Transverse colon (tissue), 3 donors: ENCODE data around the gene CDKN1B.

Experiments used
- POLR2A ChIP-seq: fragments of 450-650 bp; IDR thresholded peaks from one replicate; pipeline ENCODE4 v1.6.1; 2016; ENCODE audit warnings: antibody characterized with exemption, mild to moderate bottlenecking, moderate library complexity
- TF ChIP-seq, protein P1 (sequence below), 5 experiments: fragments of 200-600 bp in 3 of 5; fragments of 450-650 bp in 2 of 5; sonication (generic) in 3 of 5; IDR thresholded peaks; 1 replicate in 2 of 5; 2 replicates in 3 of 5; pipeline ENCODE4 v1.5.1; 2016 to 2017; ENCODE audit warnings: antibody characterized with exemption in 5 of 5, inconsistent platforms in 3 of 5, mild to moderate bottlenecking in 2 of 5, moderate library complexity in 1 of 5

DNA sequence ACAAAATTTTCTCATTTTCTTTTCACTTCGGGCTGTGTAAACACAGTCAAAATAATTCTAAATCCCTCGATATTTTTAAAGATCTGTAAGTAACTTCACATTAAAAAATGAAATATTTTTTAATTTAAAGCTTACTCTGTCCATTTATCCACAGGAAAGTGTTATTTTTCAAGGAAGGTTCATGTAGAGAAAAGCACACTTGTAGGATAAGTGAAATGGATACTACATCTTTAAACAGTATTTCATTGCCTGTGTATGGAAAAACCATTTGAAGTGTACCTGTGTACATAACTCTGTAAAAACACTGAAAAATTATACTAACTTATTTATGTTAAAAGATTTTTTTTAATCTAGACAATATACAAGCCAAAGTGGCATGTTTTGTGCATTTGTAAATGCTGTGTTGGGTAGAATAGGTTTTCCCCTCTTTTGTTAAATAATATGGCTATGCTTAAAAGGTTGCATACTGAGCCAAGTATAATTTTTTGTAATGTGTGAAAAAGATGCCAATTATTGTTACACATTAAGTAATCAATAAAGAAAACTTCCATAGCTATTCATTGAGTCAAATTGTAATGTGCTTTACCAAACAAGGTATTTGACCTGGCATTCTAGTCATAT lies 4.8 kb downstream of the CDKN1B start:
- TF ChIP-seq, protein P1, sequence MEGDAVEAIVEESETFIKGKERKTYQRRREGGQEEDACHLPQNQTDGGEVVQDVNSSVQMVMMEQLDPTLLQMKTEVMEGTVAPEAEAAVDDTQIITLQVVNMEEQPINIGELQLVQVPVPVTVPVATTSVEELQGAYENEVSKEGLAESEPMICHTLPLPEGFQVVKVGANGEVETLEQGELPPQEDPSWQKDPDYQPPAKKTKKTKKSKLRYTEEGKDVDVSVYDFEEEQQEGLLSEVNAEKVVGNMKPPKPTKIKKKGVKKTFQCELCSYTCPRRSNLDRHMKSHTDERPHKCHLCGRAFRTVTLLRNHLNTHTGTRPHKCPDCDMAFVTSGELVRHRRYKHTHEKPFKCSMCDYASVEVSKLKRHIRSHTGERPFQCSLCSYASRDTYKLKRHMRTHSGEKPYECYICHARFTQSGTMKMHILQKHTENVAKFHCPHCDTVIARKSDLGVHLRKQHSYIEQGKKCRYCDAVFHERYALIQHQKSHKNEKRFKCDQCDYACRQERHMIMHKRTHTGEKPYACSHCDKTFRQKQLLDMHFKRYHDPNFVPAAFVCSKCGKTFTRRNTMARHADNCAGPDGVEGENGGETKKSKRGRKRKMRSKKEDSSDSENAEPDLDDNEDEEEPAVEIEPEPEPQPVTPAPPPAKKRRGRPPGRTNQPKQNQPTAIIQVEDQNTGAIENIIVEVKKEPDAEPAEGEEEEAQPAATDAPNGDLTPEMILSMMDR (IDR thresholded peaks at IDR 0.05) = no peak
- no peak for TF ChIP-seq POLR2A
